Hematopoietic multipotent progenitor cell treated with erythropoietin and hydrocortisone succinate and interleukin-3 and kit ligand, for 8 days (in vitro differentiated cells): ENCODE data around the gene ANKAR.

Source experiments
- DNase-seq: peaks from one replicate; pipeline ENCODE4 v3.0.0-alpha.2; 2015

The ANKAR gene

GRCh38 chr2:189723192-189723591 lies 48.7 kb downstream of the ANKAR start:
- no peak for DNase-seq
